Kidney (tissue), 14 donors: ENCODE data around the gene TLR3. TPM values are rescaled to one million over a fixed set of nuclear protein-coding genes. Genes with fewer than 3 reads are reported as not detected.

Experiments
- DNase-seq, 5 donors: peaks; one replicate each; pipeline ENCODE4 v3.0.0-alpha.2; 2013 to 2020
- FAIRE-seq: peaks from 2 replicates; lab custom pipeline; 2012; peaks lifted over from hg19 to GRCh38; lab: Jason Lieb, UNC
- H3K27ac ChIP-seq, 2 donors: one replicate each; pipeline ENCODE4 v1.7.0; 2013; ENCODE audit warnings: low read depth in 2 of 2, low read length in 2 of 2, inconsistent platforms in 1 of 2
- H3K27me3 ChIP-seq: one replicate; pipeline ENCODE4 v1.7.1; 2013; ENCODE audit warnings: low read length, inconsistent platforms; ENCODE audit not compliant: control insufficient read depth, insufficient read depth
- H3K36me3 ChIP-seq, 3 donors: one replicate each; pipeline versions ENCODE4 v1.7.0 to v1.7.1; 2013; ENCODE audit warnings: low read length in 3 of 3, control low read depth in 1 of 3, inconsistent platforms in 1 of 3; ENCODE audit not compliant: insufficient read depth in 3 of 3, control insufficient read depth in 2 of 3
- H3K4me1 ChIP-seq, 3 donors: one replicate each; pipeline versions ENCODE4 v1.7.0 to v1.7.1; 2013; ENCODE audit warnings: low read length in 3 of 3, inconsistent platforms in 1 of 3, low read depth in 1 of 3; ENCODE audit not compliant: control insufficient read depth in 2 of 3, insufficient read depth in 2 of 3
- H3K4me3 ChIP-seq, 3 donors: one replicate each; pipeline versions ENCODE4 v1.7.0 to v1.8.1; 2013; ENCODE audit warnings: low read length in 3 of 3, control low read depth in 1 of 3, inconsistent platforms in 1 of 3
- H3K9ac ChIP-seq, 3 donors: one replicate each; pipeline versions ENCODE4 v1.7.0 to v1.7.1; 2013; ENCODE audit warnings: low read length in 3 of 3, control low read depth in 1 of 3, inconsistent platforms in 1 of 3
- H3K9me3 ChIP-seq, 3 donors: one replicate each; pipeline versions ENCODE4 v1.7.0 to v1.7.1; 2013; ENCODE audit warnings: low read length in 3 of 3, control low read depth in 1 of 3, inconsistent platforms in 1 of 3; ENCODE audit not compliant: control insufficient read depth in 2 of 3, insufficient read depth in 1 of 3
- intact Hi-C: fragments of 100-400 bp; cut with DNase I; formaldehyde crosslinking; loops from one replicate; pipeline ENCODE4 v1.11.1; 2022
- polyA plus RNA-seq: library from polyadenylated mRNA; stranded (reverse); fragments of 350-450 nt; fragmentation: Illumina TruSeq; extraction: RNeasy Lipid Tissue Mini Kit (QIAGEN cat#74804); gene quantifications from one replicate; pipeline ENCODE4 v1.2.3, GENCODE V29; 2014; ENCODE audit warnings: low read depth, low replicate concordance; ENCODE audit not compliant: insufficient read depth
- total RNA-seq: library from RNA; stranded (reverse); fragmentation: NEBNext Ultra II Directional; extraction: Animal tissue kit (Norgen Biotek cat#: 25700); gene quantifications from one replicate; pipeline ENCODE4 v1.2.1, GENCODE V29; 2021
- TF ChIP-seq, protein P1 (sequence below): IDR thresholded peaks from 3 replicates; pipeline ENCODE4 v1.5.1; 2012; ENCODE audit warnings: mild to moderate bottlenecking, moderate library complexity, borderline replicate concordance; ENCODE audit not compliant: insufficient read depth; ENCODE audit errors: extremely low read depth
- donor health status: control.
- donor health status: control.
- donor health status: control.
- donor health status: control.
- donor health status: control.
- donor health status: DM: yes; HTN: yes; CAD: no.
- donor health status: Normal renal cell carcinoma (clear cell type).

The TLR3 gene
- total and polyA plus RNA-seq, 2 donors from 2014 or later, result 5.1 to 22.7 TPM

DNA sequence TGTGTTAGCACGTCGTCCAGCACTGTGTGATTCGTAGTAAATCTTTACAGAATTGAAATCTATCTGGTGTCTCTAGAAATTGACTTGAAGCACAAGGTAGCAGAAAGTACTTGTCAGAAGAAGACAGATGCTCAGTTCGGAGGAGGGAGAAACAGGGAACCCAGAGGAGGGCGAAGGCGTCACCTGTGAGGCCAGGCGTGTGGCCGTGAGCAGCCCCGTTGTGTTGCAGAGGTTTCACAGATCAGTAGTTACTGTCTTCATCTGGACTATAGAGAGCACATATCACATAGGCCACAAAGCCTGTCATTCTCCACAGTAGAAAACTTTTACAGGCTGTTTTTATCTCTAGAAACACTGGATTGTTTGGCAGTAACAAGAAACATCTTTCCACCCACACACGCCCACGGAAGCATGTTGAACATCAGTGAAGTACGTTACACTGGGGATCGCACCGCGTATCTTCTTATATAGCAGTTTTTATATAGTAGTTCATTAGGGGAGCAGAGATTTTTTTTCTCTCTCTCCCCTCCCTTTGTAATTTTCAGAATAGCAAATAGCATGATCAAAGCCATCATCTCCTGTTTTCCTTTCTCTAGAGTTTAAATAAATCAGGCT lies 48.1 kb upstream of the TLR3 start:
- H3K9ac ChIP-seq, result no peak overlapping the region
- no peak overlapping the region for H3K27ac ChIP-seq
- no peak for FAIRE-seq

DNA sequence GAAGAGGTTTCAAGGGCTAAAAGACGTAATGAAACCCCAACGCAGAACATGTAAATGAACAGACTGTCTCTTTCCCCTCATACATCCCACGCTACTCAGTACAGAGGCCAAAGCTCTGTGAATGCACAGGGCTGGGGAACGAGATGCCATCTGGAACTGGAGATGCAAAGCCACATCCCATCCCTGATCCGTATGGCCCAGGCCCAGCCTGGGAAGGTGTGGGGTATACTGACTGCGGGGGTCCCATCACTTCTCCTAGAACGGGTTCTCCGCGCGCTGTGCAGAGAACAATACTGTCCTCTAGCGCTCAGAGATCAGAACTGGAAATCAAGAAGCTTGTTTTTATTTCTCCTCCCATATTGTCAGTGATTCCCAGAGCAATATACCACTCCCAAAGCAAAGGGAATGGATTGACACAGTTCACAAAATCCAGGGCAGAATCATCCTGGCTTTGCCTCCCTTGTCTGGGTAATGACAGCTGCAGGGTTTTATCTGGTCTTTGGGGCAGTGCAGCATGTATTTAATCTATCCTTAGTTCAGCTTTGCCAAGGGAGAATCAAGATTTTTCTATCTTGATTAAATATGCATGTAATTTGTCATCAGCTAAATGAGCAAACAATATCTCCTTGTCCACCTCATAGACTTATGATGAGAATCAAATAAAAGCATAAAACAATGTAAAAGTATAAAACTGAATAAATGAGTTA lies 47.3 kb upstream of the TLR3 start:
- peak; percentile 61 to 85 (median 68) for DNase-seq
- Histone ChIP-seq H3K9me3 (no peaks in the 10 kb centered on the region), H3K27me3 (no peaks in the 10 kb centered on the region), H3K27ac (no peak overlapping the region), H3K36me3 (no peaks in the 10 kb centered on the region), H3K4me1 (peaks cover 0 to 2% (median 0%) of the 10 kb centered on the region in 3 donors), H3K9ac (no peak overlapping the region), H3K4me3 (peak overlapping the region in 2 of 3 donors; percentile 32 to 40)
- intact Hi-C loops, result no loop called here
- FAIRE-seq, result no peak
- TF ChIP-seq, protein P1, sequence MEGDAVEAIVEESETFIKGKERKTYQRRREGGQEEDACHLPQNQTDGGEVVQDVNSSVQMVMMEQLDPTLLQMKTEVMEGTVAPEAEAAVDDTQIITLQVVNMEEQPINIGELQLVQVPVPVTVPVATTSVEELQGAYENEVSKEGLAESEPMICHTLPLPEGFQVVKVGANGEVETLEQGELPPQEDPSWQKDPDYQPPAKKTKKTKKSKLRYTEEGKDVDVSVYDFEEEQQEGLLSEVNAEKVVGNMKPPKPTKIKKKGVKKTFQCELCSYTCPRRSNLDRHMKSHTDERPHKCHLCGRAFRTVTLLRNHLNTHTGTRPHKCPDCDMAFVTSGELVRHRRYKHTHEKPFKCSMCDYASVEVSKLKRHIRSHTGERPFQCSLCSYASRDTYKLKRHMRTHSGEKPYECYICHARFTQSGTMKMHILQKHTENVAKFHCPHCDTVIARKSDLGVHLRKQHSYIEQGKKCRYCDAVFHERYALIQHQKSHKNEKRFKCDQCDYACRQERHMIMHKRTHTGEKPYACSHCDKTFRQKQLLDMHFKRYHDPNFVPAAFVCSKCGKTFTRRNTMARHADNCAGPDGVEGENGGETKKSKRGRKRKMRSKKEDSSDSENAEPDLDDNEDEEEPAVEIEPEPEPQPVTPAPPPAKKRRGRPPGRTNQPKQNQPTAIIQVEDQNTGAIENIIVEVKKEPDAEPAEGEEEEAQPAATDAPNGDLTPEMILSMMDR, result peak; percentile 86

More for the DNA sequence above, 48.1 kb upstream of the TLR3 start:
- no peak for DNase-seq
- no peak overlapping the region for H3K4me3 ChIP-seq
- TF ChIP-seq, protein P1, result no peak
- H3K9me3 ChIP-seq, result no peaks in the 10 kb centered on the region
- peaks cover 0 to 2% (median 0%) of the 10 kb centered on the region in 3 donors for H3K4me1 ChIP-seq
- intact Hi-C loops, result no loop called here
- no peaks in the 10 kb centered on the region for H3K36me3 ChIP-seq
- H3K27me3 ChIP-seq, result no peaks in the 10 kb centered on the region

DNA sequence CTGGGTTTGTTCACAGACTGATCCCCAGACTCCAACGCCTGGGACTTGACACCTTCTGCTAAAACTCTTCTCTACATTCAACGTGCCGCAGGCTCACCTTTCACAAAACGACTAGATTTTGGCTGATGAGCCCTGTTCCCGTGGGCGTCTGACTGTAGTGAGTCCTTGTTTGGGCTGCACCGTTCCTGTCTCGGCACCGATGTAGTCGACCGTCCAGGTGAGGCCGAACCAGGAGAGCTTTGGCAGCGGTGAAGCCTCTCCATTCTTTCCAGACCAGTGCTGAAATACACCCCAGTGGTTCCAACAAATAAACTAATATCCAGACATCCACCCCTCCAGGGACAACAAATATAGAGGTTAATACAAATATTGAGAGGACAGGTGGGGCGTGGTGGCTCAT lies 45.0 kb upstream of the TLR3 start:
- no peak overlapping the region for H3K9ac ChIP-seq
- FAIRE-seq (no peak), DNase-seq (no peak)
- TF ChIP-seq, protein P1, result no peak
- no peak overlapping the region for H3K4me3 ChIP-seq
- intact Hi-C loops, result no loop called here
- H3K27me3 ChIP-seq, result no peaks in the 10 kb centered on the region
- H3K36me3 ChIP-seq, result no peaks in the 10 kb centered on the region
- no peak overlapping the region for H3K27ac ChIP-seq
- H3K9me3 ChIP-seq, result peaks cover 0 to 5% (median 0%) of the 10 kb centered on the region in 3 donors
- peaks cover 0 to 2% (median 0%) of the 10 kb centered on the region in 3 donors for H3K4me1 ChIP-seq
